ENCODE measurements around the gene DHFR.

The DHFR gene

DNA sequence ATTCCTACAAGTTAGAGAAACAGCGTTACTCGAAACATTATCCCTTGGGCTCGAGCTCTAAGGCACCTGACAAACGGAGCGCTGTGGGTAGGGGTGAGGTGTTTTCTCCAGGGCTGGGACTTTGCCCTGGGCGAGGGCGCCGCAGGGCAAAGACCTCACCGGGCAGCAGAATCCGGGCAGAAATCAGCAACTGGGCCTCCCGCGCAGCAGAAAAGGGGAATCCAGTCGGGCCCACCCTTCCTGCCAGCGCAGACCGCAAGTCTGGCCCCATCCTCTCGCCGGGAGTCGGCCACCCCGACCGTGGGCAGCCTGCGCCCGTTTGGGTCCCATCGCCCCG is 761 bp downstream of the DHFR start:
- DNase-seq, result peak in 1 of 2 experiments; percentile 23

DNA sequence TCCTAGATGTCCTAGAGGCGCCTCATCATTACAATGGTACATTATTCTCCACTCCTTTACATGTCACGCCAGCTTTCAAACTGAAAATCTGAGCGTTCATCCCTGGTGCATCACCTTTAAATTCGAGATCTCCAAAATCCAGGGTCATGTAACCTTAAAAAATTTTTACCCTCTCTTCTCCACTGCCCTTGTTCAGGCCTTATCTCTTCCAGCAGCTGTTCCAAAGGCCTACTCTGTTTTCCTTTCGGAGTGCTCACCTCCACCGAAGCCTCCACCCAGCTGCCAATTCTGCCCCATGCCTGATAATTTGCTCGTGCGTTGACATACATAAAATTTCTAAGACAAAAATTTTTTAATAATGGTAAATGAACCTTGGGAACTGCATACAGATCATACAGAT is 1.3 kb downstream of the DHFR start:
- DNase-seq, result no peak

DNA sequence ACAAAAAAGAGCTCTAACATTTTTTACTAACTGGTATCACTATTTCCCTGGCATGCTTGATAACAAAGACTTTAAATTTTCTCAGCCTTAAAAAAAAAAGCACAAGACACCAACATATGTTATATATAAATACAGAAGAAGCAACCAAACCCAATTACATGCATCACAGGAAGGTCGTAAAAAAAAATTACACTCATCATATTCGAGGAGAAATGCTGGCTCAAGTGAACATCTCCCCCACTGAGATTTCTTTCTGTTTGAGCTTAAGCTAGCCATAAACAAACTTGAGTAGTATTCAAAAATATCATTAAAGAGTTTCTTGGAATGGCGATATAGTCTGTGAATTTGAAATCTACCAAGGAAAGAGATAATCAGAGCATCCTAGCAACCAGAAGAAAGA is 7.9 kb downstream of the DHFR start:
- no peak for DNase-seq

DNA sequence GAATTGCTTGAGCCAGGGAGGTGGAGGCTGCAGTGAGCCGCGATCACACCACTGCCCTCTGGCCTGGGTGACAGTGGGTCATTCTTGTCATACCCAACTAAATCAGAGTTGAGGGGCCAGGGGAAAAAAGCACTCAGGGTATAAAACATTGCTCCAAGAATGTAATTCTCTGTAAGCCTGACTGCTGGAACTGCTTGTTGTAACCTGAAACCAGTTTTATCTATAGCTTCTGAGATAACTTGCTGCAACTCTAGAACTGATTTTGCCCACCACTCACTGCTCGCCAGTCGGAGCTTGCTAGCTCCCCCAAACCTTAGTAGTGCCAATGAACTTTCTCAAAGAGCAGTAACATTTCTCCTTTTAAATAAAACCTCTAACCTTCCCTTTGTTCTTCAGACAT is 9.9 kb downstream of the DHFR start:
- DNase-seq, result no peak

DNA sequence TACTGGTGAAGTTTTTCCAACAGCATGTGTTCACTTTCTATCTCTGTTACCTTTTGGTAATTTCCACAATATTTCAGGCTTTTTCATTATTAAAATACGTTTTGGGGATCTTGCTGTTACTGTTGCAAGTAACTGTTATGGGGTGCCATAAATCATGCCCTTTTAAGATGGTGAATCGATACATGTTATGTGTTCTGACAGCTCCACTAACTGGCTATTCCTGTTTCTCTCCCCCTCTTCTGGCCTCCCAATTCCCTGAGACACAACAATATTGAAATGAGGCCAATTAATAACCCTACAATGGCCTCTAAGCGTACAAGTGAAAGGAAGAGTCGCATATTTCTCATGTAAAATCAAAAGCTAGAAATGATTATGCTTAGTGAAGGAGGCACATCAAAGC is 13.4 kb downstream of the DHFR start:
- no peak for DNase-seq

DNA sequence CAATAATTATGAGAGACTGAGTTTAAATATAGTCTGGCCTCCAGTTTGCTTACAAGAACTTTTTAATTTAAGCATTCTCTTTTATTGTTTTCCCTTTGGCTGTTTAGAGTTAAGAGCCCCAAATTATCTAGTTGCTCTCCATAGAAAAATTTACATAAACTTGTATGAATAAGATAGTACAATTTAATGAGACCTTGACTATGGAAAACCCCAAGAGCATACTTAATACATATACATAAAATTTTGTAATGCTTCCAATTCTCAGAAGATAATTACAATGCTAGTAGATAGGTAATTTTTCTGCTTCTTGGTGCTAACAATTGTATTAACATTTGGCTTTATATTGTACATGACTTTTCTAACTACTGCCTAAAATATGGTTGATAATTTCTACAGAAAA is 20.6 kb downstream of the DHFR start:
- no peak for DNase-seq

DNA sequence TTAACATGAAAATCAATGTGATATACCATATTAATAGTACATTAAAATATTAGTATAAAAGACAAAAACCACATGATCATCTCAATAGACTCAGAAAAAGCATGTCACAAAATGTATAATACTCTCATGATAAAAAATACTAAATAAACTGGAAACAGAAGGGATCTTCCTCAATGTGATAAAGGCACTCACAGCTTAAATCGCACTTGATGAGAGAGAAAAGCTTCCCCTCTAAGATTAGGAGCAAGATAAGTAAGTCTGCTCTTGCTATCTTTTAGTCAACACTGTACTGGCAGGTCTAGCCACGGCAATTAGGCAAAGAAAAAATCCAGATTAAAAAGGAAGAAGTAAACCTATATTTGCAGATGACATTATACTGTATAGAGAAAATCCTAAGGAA is 22.1 kb downstream of the DHFR start:
- no peak for DNase-seq

DNA sequence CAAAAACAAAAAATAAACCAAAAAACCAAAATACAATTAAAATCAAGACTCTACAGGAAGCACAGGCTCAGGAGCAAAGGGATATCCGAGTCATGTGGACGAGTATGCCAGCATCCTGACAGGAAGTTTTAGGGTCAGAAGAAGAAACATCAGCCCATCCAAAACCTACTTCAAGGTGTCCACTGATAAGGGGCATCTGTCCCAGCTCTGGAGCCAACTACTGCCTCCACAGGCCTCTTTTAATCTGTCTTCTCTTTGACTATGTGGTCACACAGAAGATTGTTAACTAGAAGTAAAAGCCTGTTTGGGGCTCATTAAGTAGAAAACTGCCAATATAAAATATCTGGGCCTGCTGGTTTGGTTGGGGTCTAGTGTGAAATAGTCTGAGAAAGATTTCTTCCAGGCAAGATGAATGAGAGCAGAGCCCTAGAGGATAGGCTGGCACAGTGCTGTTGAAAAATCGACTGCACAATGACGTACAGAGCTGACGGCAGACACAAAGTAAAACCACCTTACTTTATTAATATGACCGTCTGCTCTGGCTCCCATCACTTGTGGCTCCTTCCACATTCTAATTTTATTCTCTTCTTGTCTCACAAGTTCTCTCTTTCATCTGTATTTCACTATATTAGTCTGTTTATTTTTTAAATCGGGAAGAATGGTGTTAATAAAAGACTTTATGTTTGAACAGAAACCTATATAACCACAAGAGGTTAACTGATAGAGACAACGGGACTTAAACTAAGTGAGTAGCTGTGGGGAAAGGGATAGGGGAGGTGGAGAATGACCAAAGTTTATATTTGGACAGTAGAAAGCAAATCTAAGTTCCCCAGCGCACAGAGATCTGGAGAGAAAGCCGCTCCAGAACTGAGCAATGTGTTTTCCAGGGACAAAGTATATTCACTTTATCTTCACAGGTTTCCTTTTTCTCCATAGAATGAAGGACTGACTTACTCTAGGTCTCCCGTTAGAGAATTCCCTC is 23.2 kb downstream of the DHFR start:
- DNase-seq, result no peak

DNA sequence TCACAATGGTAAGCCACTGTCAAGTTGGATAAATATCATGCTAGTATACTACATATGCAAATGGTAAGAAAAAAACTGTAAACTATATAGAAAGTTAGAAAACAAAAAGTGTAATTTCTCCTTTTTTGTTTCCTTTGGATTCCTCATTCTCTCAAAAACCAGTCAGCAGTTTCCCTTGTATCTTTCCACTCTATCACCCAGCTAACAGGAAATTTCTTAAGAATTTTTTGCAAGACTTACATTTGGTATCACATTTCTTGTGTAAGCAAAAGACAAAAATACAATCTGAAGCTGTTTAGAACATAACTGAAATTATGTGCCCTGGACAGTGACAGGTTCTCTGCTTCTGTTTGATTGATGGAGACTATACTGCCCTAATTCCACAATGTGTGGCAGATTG is 25.5 kb downstream of the DHFR start:
- no peak for DNase-seq

DNA sequence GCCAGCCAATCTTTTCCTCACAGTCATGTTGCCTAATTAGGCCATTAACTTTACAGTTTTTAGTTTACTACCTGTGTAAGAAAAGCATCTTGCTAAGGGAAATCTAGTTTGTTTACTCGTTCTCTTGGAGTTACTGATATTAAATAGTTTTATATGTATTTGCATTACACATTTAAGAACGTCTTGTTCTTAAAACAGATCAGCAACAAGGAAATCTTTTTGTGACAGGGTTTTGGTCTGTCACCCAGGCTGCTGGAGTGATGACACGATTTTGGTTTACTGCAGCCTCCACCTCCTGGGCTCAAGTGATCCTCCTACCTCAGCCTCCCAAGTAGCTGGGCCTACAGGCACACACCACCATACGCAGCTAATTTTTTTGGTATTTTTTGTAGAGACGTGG is 29.6 kb downstream of the DHFR start:
- no peak for DNase-seq

DNA sequence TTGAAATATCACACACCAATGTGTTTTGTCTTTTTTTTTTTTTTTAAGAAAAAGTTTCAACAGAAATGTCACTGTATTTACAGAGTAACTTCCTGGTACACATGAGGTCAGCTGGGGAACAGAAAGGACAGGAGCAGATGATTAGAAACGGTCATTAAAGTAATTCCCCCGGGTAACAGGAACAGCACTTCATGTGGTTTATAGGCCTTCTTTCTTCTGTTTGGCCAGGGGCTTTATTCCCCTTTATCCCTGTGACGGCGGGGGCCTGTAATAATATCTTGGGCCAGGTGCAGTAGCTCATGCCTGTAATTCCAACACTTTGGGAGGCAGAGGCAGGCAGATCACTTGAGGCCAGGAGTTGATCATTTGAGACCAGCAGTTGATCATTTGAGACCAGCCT is 30.8 kb downstream of the DHFR start:
- peak; percentile 9 to 47 for DNase-seq

DNA sequence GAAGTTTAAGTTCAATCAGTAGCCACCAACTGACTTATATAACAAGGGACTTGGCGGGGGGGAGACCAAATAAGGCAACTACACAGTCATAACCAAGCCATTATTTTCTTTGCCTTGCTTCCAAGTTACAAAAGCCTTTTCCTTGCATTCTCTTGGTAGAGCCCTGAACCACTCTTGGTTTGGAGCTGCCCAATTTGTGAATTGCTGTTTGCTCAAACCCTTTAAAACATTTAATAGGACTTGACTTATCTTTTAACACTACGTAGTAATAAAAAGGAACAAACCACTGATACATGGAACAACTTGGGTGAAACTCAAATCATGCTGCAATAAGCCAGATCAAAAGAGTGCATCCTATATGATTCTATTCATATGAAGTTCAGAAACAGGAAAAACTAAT is 32.0 kb downstream of the DHFR start:
- DNase-seq, result no peak

DNA sequence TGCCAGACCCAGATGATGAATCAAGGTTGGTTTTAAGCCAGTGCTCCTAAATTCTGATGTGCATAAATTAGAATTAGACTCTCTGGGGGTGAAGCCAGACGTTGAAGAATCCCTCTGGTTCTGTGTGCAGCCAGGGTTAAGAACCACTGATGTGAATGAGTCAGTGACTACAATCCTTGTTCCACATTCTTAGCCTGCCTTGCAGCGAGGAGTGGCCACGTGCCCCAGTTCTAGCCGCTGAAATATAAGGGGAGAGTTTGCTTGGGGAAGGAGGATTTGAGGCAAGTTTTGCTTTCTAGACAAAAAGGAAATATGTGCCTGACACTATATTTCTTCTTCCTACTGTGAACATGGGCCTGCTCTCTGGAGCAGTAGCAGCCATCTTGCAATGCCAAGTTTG is 34.6 kb downstream of the DHFR start:
- no peak for DNase-seq

DNA sequence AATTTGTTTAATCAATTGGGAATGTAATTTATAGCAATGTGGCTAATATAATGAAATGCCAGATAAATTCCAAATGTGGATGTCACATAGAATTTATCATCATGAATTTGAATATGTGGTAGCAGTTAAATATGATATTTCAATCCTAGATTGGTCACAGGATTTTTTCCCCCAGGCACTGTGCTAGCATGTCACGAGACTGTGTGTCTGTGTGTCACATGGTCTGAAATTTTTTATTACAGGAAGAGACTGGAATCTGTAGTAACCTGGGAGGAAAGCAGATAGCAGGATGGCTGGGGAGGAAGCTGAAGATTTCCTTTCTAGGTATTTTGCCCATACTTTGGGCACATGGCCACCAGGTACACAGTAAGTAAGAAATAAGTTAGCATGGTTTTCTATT is 35.7 kb downstream of the DHFR start:
- DNase-seq, result no peak

DNA sequence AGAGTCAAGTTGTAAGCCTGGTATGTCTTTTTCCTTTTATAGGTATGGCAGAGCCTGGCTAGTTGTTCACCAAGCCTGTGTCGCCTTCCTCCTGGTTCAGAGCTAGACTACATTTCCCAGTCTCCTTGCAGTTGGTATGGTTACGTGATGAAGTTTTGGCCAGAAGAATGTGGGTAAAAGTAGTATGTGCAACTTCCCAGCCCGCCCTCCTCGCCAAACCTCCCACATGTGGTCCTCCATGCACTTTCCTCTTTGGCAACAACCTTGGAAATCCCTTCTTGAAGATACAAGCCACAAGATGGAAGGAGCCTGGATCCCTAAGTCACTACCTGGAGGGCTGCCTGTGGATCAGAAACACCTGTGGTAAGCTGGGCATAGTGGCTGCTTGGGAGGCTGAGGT is 36.3 kb downstream of the DHFR start:
- DNase-seq, result no peak

DNA sequence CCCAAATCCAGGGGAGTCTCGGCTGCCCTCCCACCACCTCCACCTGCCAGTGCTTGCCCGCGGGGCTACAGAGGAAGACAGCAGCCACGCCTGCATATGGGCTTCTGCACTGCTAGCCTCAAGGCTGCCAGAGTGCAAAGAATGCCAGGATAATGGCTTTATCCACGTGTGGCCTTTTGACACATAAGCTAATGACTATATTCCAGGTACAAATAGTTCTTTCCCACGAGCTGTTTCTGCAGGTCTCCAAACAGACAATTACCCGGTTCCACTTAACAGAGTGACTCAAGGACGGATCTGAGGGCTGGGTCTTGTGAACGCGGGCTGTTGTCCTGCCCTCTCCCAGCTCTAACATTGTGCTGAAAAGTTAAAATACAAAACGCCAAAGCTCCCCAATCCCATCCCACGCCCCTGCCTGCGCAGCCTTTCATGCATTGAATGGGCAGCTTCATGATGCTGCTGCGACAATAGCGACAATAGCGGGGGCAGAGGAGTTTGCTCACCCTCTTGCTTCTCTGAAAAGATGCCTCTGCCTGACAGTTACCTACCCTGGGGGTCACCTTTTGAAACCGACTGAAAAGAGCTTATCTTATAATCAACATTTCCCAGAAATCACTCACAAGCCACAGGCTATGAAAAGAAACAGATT is 39.4 kb downstream of the DHFR start:
- no peak for DNase-seq

DNA sequence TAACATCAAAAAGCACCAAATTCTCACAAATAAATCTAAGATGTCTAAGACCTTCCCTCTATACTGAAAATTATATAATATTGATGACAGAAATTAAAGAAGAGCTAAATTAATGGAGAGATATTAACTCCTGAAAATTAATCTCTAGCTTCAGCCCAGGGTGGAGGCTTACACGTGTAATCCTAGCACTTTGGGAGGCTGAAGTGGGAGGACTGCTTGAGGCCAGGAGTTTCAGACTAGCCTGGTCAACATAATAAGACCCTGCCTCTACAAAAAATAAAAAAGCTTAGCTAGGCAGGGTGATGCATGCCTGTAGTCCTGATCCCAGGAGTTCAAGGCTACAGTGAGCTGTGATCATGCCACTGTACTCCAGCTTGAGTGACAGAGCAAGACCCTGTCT is 45.1 kb downstream of the DHFR start:
- DNase-seq, result no peak

DNA sequence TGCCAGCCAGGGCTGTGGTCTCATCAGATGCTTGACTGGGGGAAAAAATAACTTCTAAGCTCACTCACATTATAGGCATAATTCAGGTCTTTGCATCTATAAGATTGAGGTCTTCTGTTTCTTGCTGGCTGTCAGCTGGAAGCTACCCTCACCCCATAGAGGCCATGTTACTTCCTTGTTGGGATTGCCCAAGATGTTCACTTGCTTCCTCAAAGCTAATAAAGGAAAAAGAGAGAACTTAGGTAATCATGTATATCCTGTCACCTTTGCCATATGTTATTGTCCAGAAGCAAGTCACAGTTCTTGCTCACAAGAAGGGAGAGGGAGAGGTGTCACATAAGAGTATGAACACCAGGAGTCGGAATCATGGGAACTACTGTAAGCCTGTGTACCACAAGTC is 46.1 kb downstream of the DHFR start:
- DNase-seq, result no peak

DNA sequence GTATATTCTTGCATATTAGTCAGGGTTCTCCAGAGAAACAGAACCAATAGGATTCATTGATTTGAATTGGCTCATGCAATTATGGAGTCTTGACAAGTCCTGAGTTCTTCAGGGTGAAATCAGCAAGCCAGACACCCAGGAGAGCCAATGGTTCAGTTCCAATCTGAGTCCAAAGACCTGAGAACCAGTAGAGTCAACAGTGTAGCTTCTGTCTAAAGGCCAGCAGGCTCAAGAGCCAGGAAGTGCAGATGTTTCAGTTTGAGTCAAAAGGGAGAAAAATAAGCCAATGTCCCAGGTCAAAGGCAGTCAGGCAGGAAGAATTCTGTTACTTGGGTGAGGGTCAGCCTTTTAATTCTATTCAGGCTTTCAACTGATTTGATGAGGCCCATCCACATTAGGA is 47.0 kb downstream of the DHFR start:
- no peak for DNase-seq

DNA sequence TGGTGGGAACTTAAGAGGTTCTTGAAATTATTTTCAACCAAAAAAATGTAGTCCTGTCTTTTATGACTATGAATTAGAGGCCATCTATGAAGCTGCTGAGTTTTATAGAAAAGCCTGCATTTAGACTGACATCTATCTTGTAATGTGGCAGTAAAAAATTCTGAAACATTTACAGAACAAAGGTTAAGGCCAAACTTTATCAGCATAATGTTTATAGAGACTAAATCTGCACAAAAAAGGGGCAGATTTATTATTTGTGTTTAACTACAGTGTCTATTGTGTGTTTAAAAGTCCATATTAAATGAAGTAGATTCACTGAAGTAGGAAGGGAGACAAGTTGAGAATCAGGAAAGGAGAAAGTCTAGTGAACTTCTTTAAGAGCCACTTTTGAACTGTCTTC is 47.4 kb downstream of the DHFR start:
- DNase-seq, result no peak

DNA sequence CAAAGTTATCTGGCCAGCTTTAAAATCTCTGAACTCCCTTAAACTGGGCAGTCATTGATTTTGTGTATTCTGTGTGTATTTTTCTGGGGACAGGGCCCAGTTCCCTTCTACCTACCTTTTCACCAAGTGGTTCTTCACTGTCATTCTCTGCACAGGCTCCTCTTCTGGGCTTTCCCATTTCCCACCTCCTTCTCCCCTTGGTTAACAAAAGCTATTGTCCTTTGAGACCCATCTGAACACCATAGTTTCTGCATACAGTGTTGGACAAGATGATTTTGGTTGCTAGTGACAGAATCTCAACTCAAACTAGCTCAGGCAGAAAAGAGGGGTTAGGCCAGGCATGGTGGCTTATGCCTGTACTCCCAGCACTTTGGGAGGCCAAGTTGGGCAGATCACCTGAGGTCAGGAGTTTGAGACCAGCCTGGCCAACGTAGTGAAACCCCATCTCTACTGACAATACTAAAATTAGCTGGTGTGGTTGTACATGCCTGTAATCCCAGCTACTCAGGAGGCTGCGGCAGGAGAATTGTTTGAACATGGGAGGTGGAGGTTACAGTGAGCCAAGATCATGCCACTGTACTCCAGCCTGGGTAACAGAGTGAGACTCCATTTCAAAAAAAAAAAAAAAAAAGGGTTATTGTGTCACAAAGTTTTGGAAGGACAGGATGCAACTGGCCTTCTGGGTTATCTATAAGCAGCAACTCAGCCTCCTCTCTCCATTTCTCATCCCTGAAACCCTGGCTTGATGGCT is 53.7 kb downstream of the DHFR start:
- no peak for DNase-seq

DNA sequence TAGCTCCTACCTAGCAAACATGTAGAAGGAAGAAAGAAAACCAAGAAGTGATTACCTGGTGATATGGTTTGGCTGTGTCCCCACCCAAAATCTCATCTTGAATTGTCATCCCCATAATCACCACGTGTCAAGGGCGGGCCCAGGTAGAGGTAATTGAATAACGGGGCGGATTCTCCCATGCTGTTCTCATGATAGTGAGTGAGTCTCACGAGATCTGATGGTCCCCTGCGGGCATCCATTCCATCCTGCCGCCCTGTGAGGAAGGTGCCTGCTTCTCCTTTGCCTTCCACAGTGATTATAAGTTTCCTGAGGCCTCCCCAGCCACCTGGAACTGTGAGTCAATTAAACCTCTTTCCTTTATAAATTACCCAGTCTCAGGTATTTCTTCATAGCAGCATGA is 57.3 kb downstream of the DHFR start:
- no peak for DNase-seq

DNA sequence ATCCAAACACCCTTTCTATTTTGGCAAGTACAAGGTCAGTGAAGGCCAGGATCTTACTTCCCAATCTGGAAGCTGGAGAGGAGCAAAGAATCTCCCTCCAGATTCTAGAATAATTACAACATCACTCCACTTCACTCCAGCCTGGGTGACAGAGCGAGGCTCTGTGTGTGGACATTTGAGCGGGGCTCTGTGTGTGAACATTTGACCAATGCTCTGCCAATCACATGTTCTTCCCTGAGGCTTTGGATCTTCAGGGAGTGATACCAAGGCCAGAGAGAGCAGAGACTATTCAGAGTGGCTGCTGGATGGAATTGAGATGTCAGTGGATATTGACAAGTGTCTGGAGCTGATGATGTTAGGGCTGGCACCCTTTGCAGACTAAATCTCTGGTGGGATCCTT is 60.0 kb downstream of the DHFR start:
- DNase-seq, result no peak

DNA sequence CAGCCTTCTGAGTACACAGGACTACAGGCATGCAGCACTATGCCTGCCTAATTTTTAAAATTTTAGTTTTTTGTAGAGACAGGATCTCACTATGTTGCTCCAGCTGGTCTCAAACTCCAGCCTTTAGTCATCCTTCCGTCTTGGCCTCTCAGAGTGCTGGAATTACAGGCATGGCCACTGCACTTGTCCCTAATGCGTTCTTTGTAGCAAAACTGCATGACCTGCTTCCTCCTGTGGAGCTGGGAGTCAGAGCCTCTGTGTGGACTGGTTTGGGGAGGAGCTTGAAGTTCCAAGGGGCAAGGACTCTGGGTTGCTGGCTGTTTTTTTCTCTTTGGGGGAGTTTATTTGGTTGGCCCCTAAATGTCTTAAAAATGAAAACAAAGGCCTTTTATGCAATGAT is 62.0 kb downstream of the DHFR start:
- no peak for DNase-seq
